SJCRH30 (cell line): ENCODE results near the gene EBF3. TPM values are rescaled to one million over a fixed set of nuclear protein-coding genes. Genes with fewer than 3 reads are reported as not detected.

Source experiments
- DNase-seq, 2 experiments: peaks; one replicate each; pipeline ENCODE4 v3.0.0-alpha.2; 2015 to 2020
- H3K27ac ChIP-seq: fragments of 250-450 bp; sonication (Bioruptor Pico); 2 replicates; pipeline ENCODE4 v1.5.1; 2020; ENCODE audit warnings: mild to moderate bottlenecking, moderate library complexity
- H3K27me3 ChIP-seq: fragments of 250-450 bp; sonication (Bioruptor Pico); 2 replicates; pipeline ENCODE4 v1.5.1; 2020; ENCODE audit warnings: mild to moderate bottlenecking, moderate library complexity
- H3K36me3 ChIP-seq: fragments of 250-450 bp; sonication (Bioruptor Pico); 2 replicates; pipeline ENCODE4 v1.5.1; 2020; ENCODE audit warnings: mild to moderate bottlenecking, moderate library complexity
- H3K4me1 ChIP-seq: fragments of 250-450 bp; sonication (Bioruptor Pico); 2 replicates; pipeline ENCODE4 v1.5.1; 2020; ENCODE audit warnings: mild to moderate bottlenecking, moderate library complexity
- H3K4me3 ChIP-seq: fragments of 250-450 bp; sonication (Bioruptor Pico); 2 replicates; pipeline ENCODE4 v1.5.1; 2020; ENCODE audit warnings: mild to moderate bottlenecking, moderate library complexity
- H3K9me3 ChIP-seq: fragments of 250-450 bp; sonication (Bioruptor Pico); replicated peaks from 2 replicates; pipeline ENCODE4 v1.5.1; 2020; ENCODE audit warnings: mild to moderate bottlenecking, moderate library complexity
- total RNA-seq: library from RNA; depleted of rRNA; stranded (reverse); fragments of >200 nt; shearing (Covaris generic); gene quantifications from 2 replicates; pipeline ENCODE4 v1.2.3, GENCODE V29; 2014

The EBF3 gene
- total RNA-seq, 1 experiment from 2014 or later = 13.1 TPM

DNA sequence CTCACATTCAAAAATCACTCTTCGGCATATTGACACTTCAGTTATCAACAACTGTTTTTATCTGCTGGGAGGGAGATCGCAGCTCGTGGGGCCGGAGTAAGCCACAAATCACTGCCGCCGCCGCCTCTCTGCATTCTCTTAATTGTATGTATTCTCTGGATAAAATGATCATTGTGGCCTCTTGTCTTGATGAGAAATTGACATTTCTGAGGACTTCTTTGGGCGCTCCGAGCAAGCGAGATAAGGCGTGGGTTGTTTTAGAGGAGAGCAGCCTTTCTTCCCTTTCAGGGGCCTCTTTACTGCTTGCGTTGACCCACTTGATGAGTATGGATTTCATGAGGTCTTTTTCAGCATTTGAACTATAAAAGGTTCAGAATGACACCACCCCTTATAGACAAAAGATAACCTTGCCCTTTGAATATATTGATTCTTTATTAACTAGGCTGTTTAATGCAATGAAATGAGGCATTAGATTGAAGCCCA lies 130.6 kb downstream of the EBF3 start:
- H3K27ac ChIP-seq = no peak overlapping the region
- H3K4me3 ChIP-seq = no peak overlapping the region
- H3K4me1 ChIP-seq = no peaks in the 10 kb centered on the region
- no peaks in the 10 kb centered on the region for H3K27me3 ChIP-seq
- no peak for DNase-seq
- no peaks in the 10 kb centered on the region for H3K36me3 ChIP-seq
- no peaks in the 10 kb centered on the region for H3K9me3 ChIP-seq

GRCh38 chr10:129832573-129833467 lies 131.3 kb downstream of the EBF3 start:
- H3K9me3 ChIP-seq = no peaks in the 10 kb centered on the region
- H3K27ac ChIP-seq = no peak overlapping the region

DNA sequence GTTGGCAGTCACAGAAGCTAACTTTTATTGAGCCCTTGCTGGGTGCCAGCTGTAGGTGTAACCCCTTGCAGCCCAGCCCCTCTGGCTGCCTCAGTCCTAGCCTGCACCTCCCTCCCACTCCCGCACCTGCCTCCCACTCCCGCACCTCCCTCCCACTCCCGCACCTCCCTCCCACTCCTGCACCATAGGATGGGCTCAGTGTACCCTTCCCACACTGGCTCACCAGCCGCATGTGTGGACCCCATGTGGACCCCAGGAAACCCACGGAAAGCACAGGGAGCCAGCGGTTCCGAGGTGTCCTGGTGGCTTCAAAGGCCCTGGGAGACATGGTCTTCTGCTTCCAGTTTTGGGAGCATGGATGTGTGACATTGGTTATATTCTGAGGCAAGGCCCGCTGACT lies 132.9 kb downstream of the EBF3 start:
- H3K4me3 ChIP-seq = no peak overlapping the region
- H3K27ac ChIP-seq = no peak overlapping the region
- H3K4me1 ChIP-seq = no peaks in the 10 kb centered on the region
- no peak for DNase-seq
- no peaks in the 10 kb centered on the region for H3K27me3 ChIP-seq
- H3K9me3 ChIP-seq = no peaks in the 10 kb centered on the region
- H3K36me3 ChIP-seq = no peaks in the 10 kb centered on the region

More at GRCh38 chr10:129832573-129833467, 131.3 kb downstream of the EBF3 start:
- Histone ChIP-seq H3K36me3 (no peaks in the 10 kb centered on the region), H3K27me3 (no peaks in the 10 kb centered on the region), H3K4me1 (no peaks in the 10 kb centered on the region), H3K4me3 (no peak overlapping the region)
- DNase-seq = no peak

DNA sequence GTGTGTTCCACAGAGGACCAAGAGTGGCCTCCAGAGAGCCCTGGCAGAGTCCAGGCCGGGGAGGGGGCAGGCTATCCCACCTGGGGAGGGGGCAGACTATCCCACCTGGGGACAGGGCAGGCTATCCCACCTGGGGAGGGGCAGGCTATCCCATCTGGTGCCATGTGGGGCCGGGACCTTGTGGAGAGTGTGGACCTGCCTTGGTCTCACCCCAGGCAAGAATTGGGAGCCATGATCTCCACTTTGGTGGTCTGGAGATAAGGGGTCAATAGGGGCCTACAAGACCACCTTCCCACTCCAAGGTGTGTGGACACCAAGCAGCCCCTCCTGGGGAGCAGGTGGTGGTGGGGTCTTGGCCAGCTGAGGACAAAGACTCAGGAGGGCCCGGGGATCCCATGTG lies 138.2 kb downstream of the EBF3 start:
- Histone ChIP-seq H3K4me3 (no peak overlapping the region), H3K27me3 (no peaks in the 10 kb centered on the region), H3K9me3 (no peaks in the 10 kb centered on the region), H3K4me1 (no peaks in the 10 kb centered on the region), H3K27ac (no peak overlapping the region), H3K36me3 (no peaks in the 10 kb centered on the region)
- no peak for DNase-seq

DNA sequence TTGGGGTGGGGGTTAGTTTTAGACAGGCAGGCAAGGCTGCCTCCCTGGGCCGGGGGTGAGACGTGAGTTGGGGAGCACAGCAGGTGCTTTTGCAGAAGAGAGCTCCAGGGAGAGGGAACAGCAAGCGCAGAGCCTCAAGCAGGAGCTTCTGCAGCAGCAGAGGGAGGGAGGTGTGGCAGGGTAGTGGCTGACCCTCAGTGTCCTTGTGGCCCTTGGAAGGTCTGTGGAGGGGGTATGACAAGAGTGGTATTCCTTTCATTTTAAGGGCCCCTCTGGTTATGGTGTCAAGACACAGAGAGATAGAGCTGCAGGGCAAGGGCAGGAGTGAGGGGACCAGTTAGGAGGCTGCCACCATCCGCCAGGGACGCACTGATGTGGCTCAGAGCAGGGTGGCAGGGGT lies 138.9 kb downstream of the EBF3 start:
- Histone ChIP-seq H3K9me3 (no peaks in the 10 kb centered on the region), H3K4me3 (no peak overlapping the region), H3K27ac (no peak overlapping the region), H3K4me1 (no peaks in the 10 kb centered on the region), H3K36me3 (no peaks in the 10 kb centered on the region), H3K27me3 (no peaks in the 10 kb centered on the region)
- no peak for DNase-seq

GRCh38 chr10:129820451-129820850 lies 143.6 kb downstream of the EBF3 start:
- no peak for DNase-seq
- no peaks in the 10 kb centered on the region for H3K27me3 ChIP-seq
- H3K4me1 ChIP-seq = no peaks in the 10 kb centered on the region
- H3K4me3 ChIP-seq = no peak overlapping the region
- H3K36me3 ChIP-seq = no peaks in the 10 kb centered on the region
- no peaks in the 10 kb centered on the region for H3K9me3 ChIP-seq
- H3K27ac ChIP-seq = no peak overlapping the region

DNA sequence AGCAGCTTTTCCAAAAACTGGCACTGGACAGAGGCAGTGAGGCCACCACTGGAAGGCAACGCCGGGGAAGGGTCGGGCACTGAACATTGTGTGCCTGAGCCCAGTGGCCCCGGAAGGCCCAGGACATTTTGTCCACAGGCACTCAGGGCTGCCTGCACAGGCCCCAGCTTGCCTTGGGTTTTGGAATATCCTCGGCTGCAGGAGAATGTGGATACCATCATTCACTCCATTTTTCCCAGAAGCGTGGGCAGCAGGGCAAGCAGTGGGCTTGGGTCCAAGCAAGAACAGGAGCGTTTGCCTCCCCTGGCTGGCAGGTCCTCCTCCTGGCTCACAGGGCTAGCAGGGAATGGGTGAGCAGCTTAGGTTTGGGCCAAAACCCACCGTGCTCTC lies 147.4 kb downstream of the EBF3 start:
- no peaks in the 10 kb centered on the region for H3K9me3 ChIP-seq
- H3K36me3 ChIP-seq = no peaks in the 10 kb centered on the region
- H3K4me3 ChIP-seq = no peak overlapping the region
- H3K27ac ChIP-seq = no peak overlapping the region
- H3K4me1 ChIP-seq = no peaks in the 10 kb centered on the region
- no peak for DNase-seq
- no peaks in the 10 kb centered on the region for H3K27me3 ChIP-seq

GRCh38 chr10:129815898-129816655 lies 148.0 kb downstream of the EBF3 start:
- Histone ChIP-seq H3K4me3 (no peak overlapping the region), H3K4me1 (no peaks in the 10 kb centered on the region), H3K27ac (no peak overlapping the region), H3K36me3 (no peaks in the 10 kb centered on the region), H3K27me3 (no peaks in the 10 kb centered on the region), H3K9me3 (no peaks in the 10 kb centered on the region)
- DNase-seq = no peak

DNA sequence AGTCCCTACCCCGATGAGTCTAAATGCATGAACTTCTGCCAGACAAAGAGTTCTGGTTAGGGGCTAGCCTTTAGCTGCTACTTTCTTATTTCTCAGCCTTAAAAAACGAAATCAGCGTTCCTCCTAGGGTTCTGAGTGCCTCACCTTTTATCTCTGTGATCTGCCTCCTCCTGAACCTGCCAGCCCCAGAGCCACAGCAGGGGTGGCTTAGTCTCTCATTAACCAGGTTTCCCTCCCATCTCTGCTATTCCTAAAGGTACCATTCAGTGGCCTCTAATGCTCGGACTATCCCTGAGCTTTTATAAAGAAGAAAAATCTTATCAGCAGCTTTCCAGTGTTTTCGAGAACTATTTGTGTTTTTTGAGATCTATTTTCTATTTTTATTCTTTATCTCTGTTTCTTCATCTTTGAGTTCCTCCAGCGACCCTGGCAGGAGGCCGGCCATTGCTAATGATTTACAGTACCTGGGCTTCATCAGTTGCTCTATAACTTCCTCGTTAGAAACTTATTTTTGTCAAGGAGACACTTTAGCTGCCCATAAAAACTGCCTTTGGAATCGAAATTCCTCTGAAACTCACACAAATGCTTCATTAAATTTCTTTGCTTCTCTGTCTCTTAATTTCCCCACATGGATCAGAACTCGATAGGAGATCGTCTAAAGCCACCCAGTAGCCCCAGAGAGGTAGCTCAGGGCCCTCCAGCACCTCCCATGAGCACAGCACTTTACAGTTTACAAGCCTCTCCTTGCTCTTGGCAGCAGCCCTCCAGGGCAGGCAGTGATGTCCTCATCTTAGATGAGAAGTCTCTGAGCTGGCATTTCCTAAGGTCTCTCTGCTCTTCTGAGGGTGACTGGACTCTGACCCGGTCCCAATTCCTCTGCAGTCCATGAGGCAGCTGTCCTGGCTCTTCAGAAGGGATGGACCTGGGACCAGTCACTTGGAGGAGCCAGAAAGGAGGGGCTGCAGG lies 149.1 kb downstream of the EBF3 start:
- no peaks in the 10 kb centered on the region for H3K9me3 ChIP-seq
- no peak overlapping the region for H3K27ac ChIP-seq
- H3K4me1 ChIP-seq = no peaks in the 10 kb centered on the region
- no peak overlapping the region for H3K4me3 ChIP-seq
- no peaks in the 10 kb centered on the region for H3K27me3 ChIP-seq
- H3K36me3 ChIP-seq = no peaks in the 10 kb centered on the region
- DNase-seq = no peak

- Histone ChIP-seq H3K4me3 (no peak overlapping the region), H3K4me1 (no peaks in the 10 kb centered on the region), H3K36me3 (no peaks in the 10 kb centered on the region), H3K27me3 (no peaks in the 10 kb centered on the region), H3K27ac (no peak overlapping the region), H3K9me3 (no peaks in the 10 kb centered on the region)
- DNase-seq = no peak
Observed at GRCh38 chr10:129812398-129812797, 151.7 kb downstream of the EBF3 start.

DNA sequence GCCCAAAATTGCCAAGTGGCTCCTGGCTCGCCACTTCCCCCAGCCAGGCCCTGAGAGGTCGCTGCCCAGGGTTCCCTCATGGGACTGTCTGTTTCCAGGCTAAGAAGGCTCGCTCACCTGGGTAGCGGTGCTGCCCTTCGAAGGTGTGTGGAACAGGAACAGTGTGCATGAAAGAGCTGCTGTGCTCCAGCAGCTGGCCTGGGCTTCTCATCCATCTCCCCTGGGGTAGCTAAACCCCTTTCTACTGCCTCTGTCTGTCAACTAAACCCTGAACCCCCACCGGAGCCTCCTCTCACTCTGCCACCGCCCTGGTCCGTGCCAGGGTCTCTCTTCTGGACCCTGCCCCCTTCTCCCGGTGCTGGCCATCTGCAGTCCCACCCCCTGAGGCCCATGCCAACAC lies 152.9 kb downstream of the EBF3 start:
- H3K9me3 ChIP-seq = no peaks in the 10 kb centered on the region
- no peaks in the 10 kb centered on the region for H3K4me1 ChIP-seq
- no peak overlapping the region for H3K27ac ChIP-seq
- H3K36me3 ChIP-seq = no peaks in the 10 kb centered on the region
- H3K4me3 ChIP-seq = no peak overlapping the region
- no peaks in the 10 kb centered on the region for H3K27me3 ChIP-seq
- no peak for DNase-seq

DNA sequence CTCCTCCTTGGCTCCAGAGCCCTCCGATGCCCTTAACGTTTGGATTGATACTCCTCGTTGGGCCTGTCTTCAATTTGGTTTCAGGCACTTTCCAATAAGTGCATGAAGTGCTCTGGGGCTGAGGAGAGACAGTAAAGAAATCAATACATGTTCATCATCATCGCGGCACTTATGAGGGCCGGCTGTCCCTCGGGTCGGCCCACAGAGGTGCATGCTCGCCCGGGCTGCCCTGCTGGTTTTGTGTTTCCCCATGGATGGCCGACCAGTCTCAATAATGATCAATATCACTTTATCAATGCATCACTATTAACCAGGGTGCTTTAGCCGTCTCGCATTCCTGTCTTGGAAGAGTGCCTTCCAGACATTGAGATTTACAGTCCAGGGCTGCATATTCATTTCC lies 154.2 kb downstream of the EBF3 start:
- H3K27me3 ChIP-seq = no peaks in the 10 kb centered on the region
- no peak for DNase-seq
- H3K36me3 ChIP-seq = no peaks in the 10 kb centered on the region
- no peak overlapping the region for H3K4me3 ChIP-seq
- no peaks in the 10 kb centered on the region for H3K9me3 ChIP-seq
- H3K27ac ChIP-seq = no peak overlapping the region
- no peaks in the 10 kb centered on the region for H3K4me1 ChIP-seq

DNA sequence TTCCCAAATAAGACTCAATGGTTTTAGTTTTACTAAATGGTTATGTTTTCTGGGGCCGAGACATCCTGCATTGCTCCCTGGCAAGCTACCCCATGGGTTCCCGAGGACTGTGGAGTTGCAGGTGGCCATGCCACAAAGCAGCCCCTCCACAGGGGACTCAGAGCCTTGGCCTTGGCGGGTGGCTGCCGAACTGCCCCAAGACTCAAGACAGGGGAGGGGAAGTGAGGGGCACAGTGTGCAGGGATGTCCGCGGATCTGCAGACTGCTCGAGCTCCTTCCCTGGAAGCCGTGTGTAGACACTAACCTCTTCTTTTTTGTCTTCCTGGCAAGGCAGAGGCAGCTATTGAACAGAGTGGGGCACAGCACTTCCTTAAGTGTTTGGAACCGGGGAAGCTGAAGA lies 154.6 kb downstream of the EBF3 start:
- no peak for DNase-seq
- Histone ChIP-seq H3K4me1 (no peaks in the 10 kb centered on the region), H3K36me3 (no peaks in the 10 kb centered on the region), H3K27ac (no peak overlapping the region), H3K4me3 (no peak overlapping the region), H3K9me3 (no peaks in the 10 kb centered on the region), H3K27me3 (no peaks in the 10 kb centered on the region)

DNA sequence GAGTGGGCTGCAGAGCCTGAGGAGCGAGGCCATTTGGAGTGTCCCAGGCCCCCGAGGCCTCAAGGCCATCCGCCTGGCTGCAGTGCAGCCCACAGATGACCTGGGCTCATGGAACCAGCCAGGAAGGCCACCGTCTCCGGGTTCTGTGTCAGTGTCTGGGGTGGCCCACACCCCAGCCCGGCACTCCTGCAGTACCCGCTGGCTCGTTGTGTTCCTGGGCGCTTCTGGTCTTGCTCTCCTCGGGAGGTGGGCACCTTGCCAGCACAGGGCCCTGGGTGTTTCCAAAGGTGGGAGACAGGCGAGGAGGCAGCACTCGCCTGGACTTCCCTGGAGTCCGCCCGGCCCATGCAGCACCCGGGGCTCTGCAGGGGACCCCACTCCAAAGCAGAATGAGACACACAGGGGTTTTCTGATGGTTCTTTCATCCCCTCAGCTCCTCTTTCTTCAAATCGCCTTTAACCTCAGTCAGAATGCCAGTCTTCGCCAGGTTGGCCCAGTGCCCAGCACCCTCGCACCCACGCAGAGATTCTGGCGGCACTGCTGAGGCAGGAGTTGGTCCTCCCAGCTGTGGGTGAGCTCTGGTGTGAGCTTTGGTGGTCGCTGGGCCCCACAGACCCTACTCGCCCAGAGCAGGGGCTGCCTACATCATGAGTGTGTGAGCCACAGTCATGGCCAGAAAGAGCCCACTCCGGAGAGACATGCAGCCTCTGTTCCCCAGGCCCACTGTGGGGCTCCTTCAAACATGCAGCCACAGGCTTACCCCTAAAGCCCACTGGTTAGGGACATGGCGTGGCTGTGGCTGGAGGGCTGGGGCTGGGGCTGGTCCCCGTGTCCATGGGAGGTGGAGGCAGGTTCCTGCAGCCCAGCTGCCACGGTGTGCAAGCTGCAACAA lies 155.7 kb downstream of the EBF3 start:
- DNase-seq = no peak
- Histone ChIP-seq H3K36me3 (no peaks in the 10 kb centered on the region), H3K4me1 (no peaks in the 10 kb centered on the region), H3K4me3 (no peak overlapping the region), H3K27ac (no peak overlapping the region), H3K27me3 (no peaks in the 10 kb centered on the region), H3K9me3 (no peaks in the 10 kb centered on the region)
